T-helper 2 cell treated with Interferon-gamma antibody and Interleukin-4, amounts not matched to agents 100 ng/mL and 5 ng/mL, for 36 hours (primary cell): ENCODE results near the gene PROSER3. TPM values are rescaled to one million over a fixed set of nuclear protein-coding genes. Genes with fewer than 3 reads are reported as not detected.
"Not testable (repeated sequence)": the region's sequence is repeated elsewhere in the genome, so short reads cannot be mapped to it uniquely, and the experiment has no call there.

Source experiments
- intact Hi-C: fragments of 100-400 bp; cut with micrococcal nuclease; formaldehyde crosslinking; loops from one replicate; pipeline ENCODE4 v1.15.1; 2023
- total RNA-seq: library from RNA; stranded (reverse); gene quantifications from 2 replicates; pipeline ENCODE4 v1.2.3, GENCODE V29; 2022

PROSER3 gene
- total RNA-seq, 1 donor from 2014 or later = 51.1 TPM

DNA sequence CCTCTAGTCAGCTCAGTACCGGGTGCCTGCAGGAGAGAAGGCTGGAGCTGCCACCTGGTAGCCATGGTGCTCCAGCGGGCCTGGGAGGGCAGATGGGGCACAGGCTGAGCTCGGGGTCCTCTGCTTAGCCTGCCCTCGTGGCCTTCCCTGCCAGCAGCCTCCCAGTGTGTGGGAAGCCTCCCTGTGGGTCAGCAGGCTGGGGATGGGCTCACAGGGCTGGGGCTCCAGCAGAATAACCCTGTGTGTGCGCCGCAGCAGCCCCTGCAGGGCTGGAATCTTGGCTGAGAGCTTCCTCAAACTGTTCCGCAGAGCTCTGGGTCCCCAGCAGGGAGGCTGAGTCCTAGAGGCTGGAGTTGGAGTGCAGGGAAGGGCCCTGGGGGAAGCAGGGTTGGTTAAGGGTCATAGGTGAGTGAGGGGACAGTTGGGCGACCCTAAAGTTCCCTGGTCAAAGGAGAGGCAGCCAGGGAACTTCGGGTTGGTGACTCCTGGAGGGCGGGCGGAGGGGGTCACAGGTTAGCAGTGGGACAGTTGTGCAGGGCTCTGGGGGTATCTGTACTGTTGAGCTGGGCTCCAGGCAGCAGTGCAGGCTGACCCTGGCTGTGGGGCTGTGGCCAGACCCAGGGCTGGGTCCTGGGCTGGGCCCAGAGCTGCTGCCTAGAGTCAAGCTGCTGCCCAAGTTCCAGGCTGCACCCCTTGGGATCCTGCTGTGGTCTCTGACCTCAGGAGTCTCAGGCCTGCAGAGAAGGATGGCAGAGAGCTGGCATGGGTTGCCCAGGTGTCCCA, 31.4 kb downstream of the PROSER3 start:
- intact Hi-C loops = no loop called here

DNA sequence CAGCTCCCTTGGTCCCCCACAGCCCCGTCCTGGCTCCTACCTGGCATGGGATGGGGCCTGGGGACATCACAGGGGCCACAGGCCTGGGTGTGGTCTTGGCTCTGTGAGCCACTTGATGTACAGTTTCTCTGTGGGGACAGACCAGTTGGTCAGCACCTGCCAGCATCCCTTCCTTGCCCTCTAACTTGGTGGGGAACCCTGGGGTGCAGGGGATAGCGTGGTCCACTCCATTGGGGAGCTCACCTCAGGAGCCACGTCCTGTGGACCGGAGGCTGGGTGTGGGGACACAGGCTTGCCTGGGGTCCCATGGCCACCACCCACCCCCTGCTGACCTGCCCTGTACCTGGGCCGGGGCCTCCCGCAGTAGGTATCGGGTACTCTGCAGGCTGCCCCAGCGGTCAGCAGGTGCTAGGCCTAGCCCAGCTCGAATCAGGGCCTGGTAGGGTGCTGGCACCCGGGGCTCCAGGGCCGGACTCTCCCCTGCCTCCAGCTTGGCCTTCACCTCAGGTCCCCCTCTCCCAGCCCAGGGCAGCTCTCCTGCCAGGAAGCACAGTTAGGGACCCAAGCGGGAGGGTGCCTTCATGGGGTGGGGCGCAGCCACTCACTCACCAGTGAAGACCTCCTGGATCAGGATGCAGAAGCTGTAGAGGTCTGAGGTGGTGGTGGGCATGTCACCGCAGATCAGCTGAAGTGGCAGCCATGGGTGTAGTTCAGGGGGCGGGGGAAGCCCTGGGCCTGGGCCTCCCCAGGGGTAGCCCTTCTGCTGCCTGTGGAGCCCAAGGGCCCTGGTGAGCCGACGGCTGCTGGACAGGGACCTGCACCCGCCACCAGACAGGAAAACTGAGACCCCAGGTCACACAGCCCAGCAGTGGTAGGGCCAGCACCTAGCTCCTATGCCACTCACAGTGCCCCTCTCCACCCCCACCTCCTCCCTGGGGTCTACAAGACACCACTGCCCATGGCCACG, 32.3 kb downstream of the PROSER3 start:
- intact Hi-C loops = no loop called here

DNA sequence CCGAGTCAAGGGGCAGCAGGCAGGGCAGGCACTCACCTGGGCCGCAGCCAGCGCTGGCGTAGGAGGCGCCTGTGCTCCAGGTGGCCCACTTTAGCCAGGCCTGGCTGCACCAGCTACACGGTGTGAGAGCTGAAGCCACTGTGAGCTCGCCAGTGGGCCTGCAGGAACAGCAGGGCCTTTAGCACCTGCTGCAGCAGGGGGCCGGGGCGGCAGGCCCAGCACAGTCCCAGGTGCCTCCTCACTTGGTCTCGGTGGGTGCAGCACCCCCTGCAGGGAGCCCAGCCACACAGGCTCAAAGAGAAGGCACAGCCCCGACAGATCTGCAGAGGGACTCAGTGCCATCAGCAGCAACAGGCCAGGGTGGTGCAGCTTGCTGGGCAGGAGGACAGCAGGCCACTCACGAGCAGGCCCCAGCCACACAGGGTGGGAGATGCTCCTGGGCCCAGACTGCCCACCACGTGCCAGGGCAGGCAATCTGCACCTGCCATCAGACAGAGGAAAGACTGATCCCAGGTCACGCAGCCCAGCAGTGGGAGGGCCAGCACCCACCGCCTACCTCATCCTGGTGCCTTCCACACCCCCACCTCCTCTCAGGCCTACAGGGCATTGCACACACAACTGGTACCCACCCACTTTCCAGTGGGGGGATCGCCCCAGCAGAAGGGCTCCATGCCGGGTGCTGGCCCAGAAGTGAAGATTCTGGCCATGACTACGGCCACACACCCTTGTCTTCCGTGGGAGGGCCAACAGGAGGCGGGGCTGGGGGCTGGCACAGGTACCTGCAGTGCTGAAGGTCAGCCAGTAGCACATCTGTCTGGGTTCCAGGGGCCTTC, 33.2 kb downstream of the PROSER3 start:
- intact Hi-C loops = no loop called here

DNA sequence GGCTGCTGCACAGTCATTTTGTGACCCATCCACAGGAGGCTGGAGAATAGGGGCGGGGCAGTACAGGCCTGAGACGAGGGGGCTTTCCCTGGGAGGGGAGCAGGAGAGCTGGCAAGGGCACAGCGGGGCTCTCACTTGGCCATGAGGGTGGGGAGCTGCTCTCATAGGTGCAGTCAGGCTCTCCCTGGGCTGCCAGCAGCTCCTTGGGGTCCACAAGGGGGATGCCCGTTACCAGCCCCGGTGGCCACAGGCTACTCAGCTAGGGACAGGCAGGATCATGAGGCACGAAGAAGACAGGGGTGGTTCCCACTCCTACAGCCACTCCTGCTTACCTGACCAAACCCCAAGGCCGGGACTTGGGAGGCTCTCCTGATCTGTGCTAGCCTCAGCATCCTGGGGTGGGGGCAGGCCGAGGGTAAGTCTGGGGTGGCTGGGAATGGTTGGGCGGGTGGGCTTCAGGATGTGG, 33.9 kb downstream of the PROSER3 start:
- intact Hi-C loops = no loop called here

DNA sequence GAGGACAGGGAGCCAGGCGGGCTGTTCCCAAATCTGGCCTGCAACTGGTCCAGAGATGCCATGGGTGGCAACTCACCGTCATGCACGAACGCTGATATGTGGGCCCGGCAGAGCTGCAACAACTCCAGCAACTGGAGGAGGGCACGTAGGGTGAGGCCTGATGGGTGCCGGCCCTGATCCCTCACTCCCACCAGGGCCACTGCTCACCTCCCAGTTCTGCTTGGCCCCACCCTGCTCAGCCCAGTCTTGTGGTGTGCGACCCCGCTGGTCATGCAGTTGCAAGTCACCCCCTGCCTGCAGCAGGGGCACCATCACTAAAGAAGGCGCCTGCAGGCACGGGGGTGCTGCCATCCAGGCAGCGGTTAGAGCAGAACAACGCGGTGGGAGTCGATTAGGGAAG, 34.3 kb downstream of the PROSER3 start:
- intact Hi-C loops = no loop called here

DNA sequence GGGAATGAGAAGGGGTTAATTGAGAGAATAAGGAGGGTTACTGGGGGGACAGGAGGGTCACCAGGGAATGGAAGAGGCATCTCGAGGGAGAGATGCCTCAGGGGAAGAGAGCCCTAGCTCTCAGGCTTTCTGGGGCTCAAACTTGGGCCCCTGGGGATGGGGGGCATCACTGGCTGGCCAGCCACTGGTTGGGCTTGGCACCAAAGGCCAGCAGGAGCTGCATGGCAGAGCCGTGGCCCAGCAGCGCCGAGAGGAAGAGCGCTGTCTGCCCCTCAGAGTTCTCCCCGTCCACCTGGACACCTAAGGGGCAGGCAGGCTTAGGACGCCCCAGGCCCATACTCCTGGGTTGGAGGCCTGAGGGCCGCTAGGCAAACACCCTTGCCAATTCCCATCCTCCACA, 34.9 kb downstream of the PROSER3 start:
- intact Hi-C loops = no loop called here

DNA sequence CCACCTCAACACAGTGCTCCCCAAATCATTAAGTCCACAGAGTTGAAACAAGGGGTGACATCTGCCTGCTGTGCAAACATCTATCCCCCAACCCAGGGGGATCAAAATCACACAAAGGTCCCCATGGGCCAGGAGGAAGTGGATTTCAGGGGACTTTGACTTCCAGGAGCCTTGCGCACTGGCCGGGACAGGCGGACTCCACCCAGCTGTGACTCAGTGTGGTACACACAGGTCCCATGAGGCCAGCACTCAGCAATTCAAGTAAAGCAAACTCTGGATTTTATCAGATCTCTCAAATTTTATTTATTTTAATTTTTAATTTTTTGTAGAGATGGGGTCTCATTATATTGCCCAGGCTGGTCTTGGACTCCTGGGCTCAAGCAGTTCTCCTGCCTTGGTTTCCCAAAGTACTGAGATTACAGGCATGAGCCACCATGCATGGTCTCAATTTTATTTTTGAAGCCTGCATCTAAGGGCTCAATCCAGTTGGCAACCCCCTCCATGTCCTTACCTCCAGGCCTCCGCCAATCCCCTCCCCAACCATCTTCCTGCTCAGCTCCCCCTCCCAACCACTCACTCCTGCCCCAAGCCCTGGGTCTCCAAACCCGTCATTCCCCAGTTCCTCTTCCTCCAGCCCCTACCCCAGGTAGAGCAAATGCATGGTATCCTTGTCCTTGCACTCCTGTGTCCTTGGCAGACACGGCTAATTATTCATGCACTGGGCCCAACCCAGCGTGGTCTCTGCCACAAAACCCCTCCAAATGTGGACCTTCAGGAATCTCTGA, 35.6 kb downstream of the PROSER3 start:
- intact Hi-C loops = no loop called here

DNA sequence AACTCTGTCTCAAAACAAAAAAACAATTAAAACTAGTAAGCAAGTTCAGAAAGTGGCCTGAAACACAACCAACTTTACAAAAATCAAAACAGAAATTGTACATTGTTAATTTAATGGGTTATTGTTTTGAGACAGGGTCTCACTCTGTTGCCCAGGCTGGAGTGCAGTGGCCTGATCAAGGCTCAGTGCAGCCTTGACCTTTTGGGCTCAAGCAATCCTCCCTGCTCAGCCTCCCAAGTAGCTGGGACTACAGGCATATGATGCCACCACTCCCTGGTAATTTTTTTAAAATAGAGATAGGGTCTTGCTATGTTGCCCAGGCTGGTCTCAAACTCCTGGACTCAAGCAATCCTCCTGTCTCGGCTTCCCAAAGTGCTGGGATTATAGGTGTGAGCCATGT, 37.6 kb downstream of the PROSER3 start:
- intact Hi-C loops = not testable (repeated sequence)

DNA sequence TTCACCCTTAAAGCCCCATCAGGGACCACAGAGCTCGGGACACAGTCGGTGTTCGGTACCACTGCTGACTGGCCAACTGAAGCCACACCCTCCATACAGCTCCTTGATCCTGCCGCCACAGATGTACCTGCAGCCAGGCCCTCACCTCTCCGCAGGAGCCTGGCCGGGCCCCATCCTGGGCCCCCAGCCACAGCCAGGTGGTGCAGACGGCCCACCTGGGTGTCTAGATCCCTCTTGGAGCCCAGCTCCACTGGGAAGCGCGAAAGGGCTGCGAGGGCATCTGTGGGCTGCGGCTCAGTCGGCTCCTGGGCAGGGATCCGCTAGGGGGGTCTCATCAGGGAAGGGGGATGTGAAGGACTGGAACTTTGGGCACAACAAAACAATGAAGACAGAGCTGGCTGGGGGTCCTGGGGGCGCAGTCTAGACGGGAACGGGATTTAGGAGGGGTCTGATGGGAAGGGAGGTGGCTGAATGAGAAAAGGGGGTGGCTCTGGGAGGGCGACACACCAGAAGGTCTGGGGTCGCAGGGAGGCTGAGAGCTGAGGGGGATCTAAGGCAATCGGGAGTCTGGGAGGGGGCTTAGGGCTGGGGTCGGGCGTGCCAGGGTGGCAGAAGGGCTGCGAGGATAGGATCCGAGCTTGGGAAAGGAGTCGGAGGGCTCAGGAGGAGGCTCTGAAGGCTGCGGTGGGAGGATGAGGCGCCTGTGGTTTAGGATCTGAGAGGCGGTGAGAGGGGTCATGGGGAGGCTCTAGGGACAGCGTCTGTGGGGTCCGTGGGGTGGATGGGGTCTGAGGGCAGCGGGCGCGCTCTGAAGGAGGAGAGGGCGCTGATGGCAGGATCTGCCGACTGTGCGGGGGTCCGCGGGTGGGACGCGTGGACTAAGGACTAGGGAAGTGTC, 38.9 kb downstream of the PROSER3 start:
- intact Hi-C loops = no loop called here

DNA sequence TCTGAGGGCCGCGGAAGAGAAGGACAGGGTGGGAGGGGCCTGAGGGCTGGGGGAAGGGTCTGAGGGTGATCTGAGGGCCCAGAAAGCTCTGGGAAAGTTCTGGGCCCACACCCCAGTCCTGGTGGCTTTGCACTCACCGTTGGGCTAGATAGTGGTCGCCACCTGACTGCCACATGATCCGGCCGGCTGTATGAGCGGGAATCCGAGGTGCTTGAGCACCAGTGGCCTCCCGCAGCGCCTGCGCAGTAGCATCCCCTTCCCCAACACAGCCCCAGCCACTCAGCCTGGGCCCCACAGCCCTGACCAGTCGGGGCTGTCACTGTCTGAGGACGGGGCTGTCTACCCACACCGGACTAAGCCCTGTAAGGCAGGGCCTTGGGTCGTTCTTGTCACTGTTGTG, 39.7 kb downstream of the PROSER3 start:
- intact Hi-C loops = no loop called here

DNA sequence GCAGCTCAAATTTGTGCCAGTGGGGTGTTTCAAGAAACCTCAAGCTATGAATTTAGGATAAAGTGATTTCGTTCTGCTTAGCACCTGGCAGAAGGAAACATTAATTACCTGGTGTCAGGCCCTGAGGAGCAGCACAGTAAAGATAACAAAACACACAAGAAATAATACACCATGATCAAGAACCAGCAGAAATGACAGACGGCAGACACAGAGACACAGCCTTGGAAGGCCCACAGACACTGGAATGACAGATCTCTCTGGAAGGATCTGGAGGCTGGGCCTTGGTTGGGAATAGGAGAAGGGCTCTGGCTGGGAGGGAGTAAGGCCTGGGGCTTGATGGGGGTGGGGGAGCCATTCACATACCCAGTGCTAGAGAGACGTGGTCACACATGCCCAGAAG, 43.9 kb downstream of the PROSER3 start:
- intact Hi-C loops = no loop called here

DNA sequence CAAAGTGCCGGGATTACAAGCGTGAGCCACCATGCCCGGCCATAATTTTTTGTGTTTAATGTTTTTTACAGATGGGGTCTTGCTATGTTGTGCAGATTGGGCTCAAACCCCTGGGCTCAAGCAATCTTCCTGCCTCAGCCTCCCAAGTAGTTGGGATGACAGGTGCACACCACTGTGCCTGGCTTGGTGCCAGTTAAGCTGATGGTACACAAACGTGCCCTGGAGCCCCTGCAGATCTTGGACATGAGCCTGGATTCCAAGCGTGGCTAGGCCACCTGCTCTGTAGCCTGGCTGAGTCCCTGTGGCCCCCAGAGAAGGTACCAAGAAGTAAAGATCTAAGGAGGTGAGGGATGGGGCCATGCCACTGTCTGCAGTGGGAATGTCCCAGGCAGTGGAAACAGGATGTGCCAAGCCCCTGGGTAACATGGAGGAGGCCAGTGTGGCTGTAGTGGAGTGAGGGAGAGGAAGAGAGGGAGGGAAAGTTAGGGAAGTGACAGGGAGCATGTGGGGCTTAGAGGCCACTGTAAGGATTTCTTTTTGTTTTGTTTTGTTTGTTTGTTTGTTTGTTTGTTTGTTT, 47.6 kb downstream of the PROSER3 start:
- intact Hi-C loops = no loop called here

DNA sequence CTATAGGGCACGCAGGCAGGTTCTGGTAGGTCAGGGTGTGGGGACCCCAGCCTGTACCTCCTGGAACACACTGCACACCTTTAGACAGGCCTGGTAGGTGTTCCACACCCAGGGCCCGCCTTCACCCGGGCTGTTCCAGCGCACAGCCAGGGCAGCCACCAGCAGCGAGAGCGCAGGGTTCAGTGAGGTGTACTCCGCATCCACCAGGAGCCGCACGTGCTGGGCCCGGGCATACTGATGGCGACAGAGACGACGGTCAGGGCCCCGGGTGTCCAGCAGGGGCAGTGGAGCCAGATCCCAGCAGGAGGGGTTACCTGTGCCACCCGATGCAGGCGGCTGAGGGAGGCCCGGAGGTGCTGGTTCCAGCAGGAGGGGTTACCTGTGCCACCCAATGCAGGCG, 48.6 kb downstream of the PROSER3 start:
- intact Hi-C loops = no loop called here

DNA sequence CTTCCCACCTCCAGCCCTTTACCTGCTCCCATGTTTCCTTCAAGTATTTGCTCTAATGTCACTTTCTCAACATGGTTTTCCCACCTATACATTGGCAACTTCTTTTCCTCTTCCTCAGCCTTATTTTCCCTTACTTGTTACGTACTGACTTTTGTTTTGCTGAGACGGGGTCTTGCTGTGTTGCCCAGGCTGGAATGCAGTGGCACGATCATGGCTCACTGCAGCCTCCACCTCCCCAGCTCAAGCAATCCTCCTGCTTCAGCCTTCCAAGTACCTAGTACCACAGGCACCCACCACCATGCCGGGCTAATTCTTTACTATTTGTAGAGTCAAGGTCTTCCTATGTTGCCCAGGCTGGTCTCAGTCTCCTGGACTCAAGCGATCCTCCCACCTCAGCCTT, 49.7 kb downstream of the PROSER3 start:
- intact Hi-C loops = no loop called here

DNA sequence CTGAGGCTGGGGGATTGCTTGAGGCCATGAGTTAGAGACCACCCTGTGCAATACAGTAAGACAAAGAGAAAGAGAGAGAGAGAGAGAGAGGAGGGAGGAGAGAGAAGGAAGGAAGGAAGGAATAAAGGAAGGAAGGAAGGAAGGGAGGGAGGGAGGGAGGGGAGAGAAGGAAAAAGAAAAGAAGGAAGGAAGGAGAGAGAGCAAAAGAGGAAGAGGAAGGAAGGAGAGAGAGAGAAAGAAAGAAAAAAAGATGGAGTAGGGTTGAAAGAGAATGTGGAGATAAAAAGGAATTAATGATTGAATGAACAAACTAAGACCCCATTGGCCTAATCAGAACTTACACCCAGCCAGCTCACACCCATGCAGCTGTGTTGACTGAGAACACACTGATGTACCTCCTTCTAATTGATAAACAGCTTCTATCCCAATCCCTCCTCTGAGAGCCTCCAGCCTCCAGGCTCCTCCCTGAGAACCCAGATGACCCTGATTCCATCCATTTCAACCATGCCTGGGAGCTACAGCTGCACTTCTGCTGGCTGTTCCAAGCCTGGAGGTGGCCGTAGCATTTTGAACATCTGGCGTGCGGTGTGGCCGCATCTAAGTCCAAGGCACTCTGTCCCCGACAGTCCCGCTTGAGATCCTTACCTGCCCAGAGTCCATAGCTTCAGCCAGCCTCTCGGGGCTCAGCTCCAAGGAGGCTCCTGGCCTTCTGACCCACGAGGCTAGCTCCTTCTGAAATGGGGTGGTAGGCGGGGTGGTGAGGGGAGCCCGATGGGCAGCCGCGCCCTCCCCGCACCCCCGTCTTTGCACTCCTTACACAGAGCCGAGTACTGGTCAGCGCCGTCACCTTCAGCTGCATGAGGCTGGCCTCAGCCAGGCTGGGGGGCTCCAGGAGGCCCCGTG, 53.6 kb downstream of the PROSER3 start:
- intact Hi-C loops = no loop called here

DNA sequence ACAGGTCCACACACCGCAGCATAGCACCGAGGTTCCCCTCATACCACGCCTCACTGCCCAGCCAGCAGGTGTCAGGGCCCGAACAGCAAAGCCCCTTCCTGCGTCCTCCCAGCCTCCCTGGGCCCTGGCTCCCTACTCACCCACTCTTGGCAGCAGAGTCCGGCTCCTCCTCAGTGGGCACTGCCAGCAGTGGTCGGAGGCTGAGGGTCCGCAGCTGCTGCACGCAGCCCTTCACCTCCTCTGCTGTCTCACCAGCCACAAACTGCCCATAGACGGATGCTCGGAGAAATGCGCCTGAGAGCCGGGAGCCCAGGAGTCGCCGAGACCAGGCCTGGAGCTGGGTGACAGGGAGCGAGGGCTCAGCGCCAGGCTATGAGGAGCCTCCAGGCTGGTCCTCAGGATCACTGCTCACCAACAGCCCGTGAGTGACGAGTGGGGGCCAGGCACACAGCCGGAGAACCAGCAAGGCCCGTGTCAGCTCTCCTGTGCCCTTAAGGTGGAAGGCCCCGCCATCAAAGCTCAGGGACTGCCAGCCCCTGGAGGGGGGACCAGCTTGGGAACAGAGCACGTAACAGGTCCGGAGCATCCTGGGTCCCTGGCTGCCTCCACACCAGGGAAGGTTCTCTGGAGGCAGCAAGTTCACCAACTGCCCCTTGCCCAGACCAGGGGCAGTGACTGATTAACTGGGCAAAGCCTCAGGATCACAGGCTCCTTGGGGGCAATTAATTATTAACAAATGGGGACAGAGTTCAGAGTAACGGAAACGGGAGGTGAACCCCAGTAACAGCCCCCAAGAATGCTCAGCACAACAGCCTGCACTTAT, 54.5 kb downstream of the PROSER3 start, which contains the start of gene PRODH2:
Gene PRODH2, minus strand, starts transcription at position 626 of the 823 bp plus-strand sequence. Its CDS starts 40 bp downstream, at position 586.
- intact Hi-C loops = no loop called here
